Fibroblast of lung (primary cell): Measurements from ENCODE around the gene CCDC34.

Experiments used
- EZH2 ChIP-seq: IDR thresholded peaks from 2 replicates; pipeline ENCODE4 v1.5.1; 2012; ENCODE audit warnings: low read length, control low read depth, mild to moderate bottlenecking; ENCODE audit errors: missing control alignments
- TF ChIP-seq, protein P1 (sequence below), 2 donors: IDR thresholded peaks in 1 of 2; conservative IDR thresholded peaks in 1 of 2; 1 replicate in 1 of 2; 2 replicates in 1 of 2; pipeline ENCODE4 v1.5.1; 2011 to 2012; ENCODE audit warnings: low read length in 2 of 2, control low read depth in 1 of 2, inconsistent platforms in 1 of 2, low read depth in 1 of 2, mild to moderate bottlenecking in 1 of 2

DNA sequence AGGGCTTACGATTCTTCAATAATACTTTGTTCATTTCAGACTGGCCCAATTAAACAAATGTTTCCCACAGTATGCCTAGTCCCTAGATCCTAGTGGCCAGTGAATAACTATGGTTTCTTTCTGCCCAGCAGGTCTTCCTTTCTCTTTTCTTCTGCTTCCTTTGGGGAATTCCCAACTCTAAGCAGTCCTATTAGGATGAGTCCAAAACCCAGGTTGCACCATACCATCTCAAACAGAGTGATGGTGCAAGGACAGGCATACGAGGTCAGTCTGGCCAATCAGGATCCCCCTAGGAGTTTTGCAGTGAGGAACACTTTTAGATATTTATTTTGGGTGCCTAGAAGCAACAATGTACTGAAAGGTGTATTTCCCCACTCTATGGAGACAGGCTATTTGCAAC lies 41.4 kb upstream of the CCDC34 start:
- TF ChIP-seq, protein P1, sequence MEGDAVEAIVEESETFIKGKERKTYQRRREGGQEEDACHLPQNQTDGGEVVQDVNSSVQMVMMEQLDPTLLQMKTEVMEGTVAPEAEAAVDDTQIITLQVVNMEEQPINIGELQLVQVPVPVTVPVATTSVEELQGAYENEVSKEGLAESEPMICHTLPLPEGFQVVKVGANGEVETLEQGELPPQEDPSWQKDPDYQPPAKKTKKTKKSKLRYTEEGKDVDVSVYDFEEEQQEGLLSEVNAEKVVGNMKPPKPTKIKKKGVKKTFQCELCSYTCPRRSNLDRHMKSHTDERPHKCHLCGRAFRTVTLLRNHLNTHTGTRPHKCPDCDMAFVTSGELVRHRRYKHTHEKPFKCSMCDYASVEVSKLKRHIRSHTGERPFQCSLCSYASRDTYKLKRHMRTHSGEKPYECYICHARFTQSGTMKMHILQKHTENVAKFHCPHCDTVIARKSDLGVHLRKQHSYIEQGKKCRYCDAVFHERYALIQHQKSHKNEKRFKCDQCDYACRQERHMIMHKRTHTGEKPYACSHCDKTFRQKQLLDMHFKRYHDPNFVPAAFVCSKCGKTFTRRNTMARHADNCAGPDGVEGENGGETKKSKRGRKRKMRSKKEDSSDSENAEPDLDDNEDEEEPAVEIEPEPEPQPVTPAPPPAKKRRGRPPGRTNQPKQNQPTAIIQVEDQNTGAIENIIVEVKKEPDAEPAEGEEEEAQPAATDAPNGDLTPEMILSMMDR (conservative IDR thresholded peaks at IDR 0.05 in 1 of 2, IDR thresholded peaks at IDR 0.05 in 1 of 2; ENCODE audit: low read depth in 1 of 2, low read length in 2 of 2): no peak
- no peak for TF ChIP-seq EZH2
